T-helper 22 cell (primary cell): ENCODE measurements around the gene DAG1.

ENCODE experiments used
- DNase-seq: peaks from one replicate; pipeline ENCODE4 v3.0.0-alpha.2; 2020; ENCODE audit warnings: low read depth

The DAG1 gene

GRCh38 chr3:49469936-49470713 lies at the start of gene DAG1:
DAG1 (plus strand) TSS chr3:49470267; CDS start chr3:49510535, 40,268 bp downstream.
- peak; percentile 91 for DNase-seq

- no peak for DNase-seq
Observed at GRCh38 chr3:49421890-49422378, 48.1 kb upstream of the DAG1 start.

- no peak for DNase-seq
Observed at GRCh38 chr3:49422379-49423248, 47.5 kb upstream of the DAG1 start, which contains the start of gene AMT. AMT (minus strand) TSS chr3:49422473; CDS start chr3:49422450, 23 bp downstream.

GRCh38 chr3:49424816-49425215 lies 45.3 kb upstream of the DAG1 start:
- no peak for DNase-seq

- DNase-seq, result no peak
Observed at GRCh38 chr3:49427586-49427985, 42.5 kb upstream of the DAG1 start.

- DNase-seq, result no peak
Observed at GRCh38 chr3:49428752-49429080, 41.4 kb upstream of the DAG1 start.

- DNase-seq, result no peak
Observed at GRCh38 chr3:49434731-49435130, 35.3 kb upstream of the DAG1 start.

GRCh38 chr3:49445391-49445790 lies 24.7 kb upstream of the DAG1 start:
- DNase-seq, result no peak

GRCh38 chr3:49453621-49454020 lies 16.4 kb upstream of the DAG1 start:
- no peak for DNase-seq

- DNase-seq, result no peak
Observed at GRCh38 chr3:49454458-49454857, 15.6 kb upstream of the DAG1 start.

GRCh38 chr3:49454898-49455681 lies 15.0 kb upstream of the DAG1 start:
- DNase-seq, result no peak

GRCh38 chr3:49456466-49456865 lies 13.6 kb upstream of the DAG1 start:
- no peak for DNase-seq

GRCh38 chr3:49460188-49460890 lies 9.7 kb upstream of the DAG1 start:
- no peak for DNase-seq

GRCh38 chr3:49460956-49461355 lies 9.1 kb upstream of the DAG1 start:
- DNase-seq, result no peak

- DNase-seq, result no peak
Observed at GRCh38 chr3:49461443-49462171, 8.5 kb upstream of the DAG1 start.

- DNase-seq, result no peak
Observed at GRCh38 chr3:49462222-49462621, 7.8 kb upstream of the DAG1 start.

GRCh38 chr3:49465270-49466034 lies 4.6 kb upstream of the DAG1 start:
- DNase-seq, result no peak

- DNase-seq, result no peak
Observed at GRCh38 chr3:49466085-49466484, 4.0 kb upstream of the DAG1 start.

- no peak for DNase-seq
Observed at GRCh38 chr3:49469037-49469935, 781 bp upstream of the DAG1 start.
